ENCODE data around the gene SLC12A2.

SLC12A2 gene

DNA sequence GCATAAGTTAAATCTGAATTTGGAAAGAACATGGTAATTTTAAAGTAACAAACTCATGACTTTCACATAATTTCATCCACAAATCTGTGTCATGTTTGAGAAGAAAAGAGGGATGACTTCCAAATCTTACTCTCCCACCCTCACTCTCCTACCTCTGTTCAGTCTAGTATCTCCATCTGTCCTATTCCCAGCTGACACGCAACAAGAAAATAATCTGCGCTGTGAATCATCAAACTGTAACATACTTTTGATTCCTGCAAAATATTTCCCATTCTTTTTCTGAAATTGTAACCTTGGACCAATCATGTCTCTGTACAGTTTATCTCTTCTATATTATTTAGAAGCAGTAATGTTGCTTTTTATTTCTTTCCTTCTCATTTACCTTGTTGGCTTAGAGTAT is 91.4 kb downstream of the SLC12A2 start:
- TF ChIP-seq POLR2AphosphoS5 (IDR thresholded peaks at IDR 0.05; ENCODE audit: low read depth, low read length), result no peak
- TF ChIP-seq FOXP2 (optimal IDR thresholded peaks at IDR 0.05; ENCODE audit: borderline replicate concordance, extremely low read depth, extremely low read length, insufficient read depth), result no peak
- TF ChIP-seq TAF1 (IDR thresholded peaks at IDR 0.05; ENCODE audit: borderline replicate concordance, insufficient read depth, low read length), result no peak

DNA sequence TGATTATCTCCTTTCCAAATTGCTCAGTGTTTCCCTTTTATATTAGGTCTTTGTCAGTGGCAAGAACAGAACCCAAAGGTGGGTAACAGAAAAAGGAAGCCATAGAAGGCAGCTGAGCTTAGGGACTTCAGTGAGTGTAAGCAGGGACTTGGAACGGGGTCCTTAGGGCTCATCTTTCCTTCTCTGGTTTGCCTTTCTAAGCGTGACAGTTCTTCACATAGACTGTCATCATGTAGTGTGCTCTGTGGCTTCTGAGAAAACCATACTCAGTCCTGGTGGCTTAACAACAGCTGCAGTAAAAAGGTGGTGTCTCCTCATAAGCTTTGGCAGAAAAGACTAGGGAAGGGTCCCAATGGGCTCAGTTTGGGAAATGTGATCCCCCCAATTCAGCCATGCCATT is 108.8 kb downstream of the SLC12A2 start:
- TF ChIP-seq FOXP2 (optimal IDR thresholded peaks at IDR 0.05; ENCODE audit: borderline replicate concordance, extremely low read depth, extremely low read length, insufficient read depth) (no peak), SIN3A (IDR thresholded peaks at IDR 0.05; ENCODE audit: borderline replicate concordance, insufficient read depth, low read length) (no peak), TAF1 (IDR thresholded peaks at IDR 0.05; ENCODE audit: borderline replicate concordance, insufficient read depth, low read length) (no peak), POLR2AphosphoS5 (IDR thresholded peaks at IDR 0.05; ENCODE audit: low read depth, low read length) (no peak)
- TF ChIP-seq, protein P1, sequence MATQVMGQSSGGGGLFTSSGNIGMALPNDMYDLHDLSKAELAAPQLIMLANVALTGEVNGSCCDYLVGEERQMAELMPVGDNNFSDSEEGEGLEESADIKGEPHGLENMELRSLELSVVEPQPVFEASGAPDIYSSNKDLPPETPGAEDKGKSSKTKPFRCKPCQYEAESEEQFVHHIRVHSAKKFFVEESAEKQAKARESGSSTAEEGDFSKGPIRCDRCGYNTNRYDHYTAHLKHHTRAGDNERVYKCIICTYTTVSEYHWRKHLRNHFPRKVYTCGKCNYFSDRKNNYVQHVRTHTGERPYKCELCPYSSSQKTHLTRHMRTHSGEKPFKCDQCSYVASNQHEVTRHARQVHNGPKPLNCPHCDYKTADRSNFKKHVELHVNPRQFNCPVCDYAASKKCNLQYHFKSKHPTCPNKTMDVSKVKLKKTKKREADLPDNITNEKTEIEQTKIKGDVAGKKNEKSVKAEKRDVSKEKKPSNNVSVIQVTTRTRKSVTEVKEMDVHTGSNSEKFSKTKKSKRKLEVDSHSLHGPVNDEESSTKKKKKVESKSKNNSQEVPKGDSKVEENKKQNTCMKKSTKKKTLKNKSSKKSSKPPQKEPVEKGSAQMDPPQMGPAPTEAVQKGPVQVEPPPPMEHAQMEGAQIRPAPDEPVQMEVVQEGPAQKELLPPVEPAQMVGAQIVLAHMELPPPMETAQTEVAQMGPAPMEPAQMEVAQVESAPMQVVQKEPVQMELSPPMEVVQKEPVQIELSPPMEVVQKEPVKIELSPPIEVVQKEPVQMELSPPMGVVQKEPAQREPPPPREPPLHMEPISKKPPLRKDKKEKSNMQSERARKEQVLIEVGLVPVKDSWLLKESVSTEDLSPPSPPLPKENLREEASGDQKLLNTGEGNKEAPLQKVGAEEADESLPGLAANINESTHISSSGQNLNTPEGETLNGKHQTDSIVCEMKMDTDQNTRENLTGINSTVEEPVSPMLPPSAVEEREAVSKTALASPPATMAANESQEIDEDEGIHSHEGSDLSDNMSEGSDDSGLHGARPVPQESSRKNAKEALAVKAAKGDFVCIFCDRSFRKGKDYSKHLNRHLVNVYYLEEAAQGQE (IDR thresholded peaks at IDR 0.05; ENCODE audit: insufficient read depth in 1 of 2, low read depth in 2 of 2, low read length in 2 of 2), result no peak

DNA sequence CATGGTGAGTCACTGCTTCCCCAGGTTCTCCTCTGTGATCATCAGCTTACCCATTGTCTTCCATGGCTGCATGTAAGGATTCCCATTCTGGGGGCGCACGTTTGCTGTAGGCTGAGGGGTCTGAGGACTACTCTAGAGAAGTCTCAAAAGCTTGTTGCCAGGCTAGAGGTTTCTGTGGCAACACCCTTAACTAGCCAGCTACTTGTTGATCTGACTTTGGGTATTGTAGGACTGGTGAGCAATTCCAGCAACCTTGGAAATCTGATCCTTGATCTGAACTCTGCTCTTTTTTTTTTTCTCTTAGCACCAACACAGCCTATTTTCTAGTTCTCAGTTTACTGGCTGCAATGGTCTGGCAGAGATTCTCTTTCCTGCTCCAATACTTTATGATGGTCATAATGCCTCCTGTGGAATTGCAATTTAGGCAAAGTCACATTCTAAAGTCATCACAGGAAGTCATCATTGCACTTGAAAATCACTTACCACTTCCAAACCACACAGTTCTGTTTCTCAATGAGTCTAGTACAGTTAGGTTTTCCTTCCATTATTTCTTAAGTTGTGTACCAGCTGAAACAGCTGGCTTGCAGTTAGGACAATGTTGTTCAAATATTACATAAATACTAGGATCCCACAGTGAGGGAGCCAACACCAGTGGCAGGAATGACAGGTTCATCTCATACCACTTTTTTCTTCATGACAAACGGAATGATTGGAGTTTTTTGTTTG is 110.3 kb downstream of the SLC12A2 start:
- TF ChIP-seq, protein P1 (IDR thresholded peaks at IDR 0.05; ENCODE audit: insufficient read depth in 1 of 2, low read depth in 2 of 2, low read length in 2 of 2), result no peak
- TF ChIP-seq FOXP2 (optimal IDR thresholded peaks at IDR 0.05; ENCODE audit: borderline replicate concordance, extremely low read depth, extremely low read length, insufficient read depth), result no peak
- TF ChIP-seq POLR2AphosphoS5 (IDR thresholded peaks at IDR 0.05; ENCODE audit: low read depth, low read length), result no peak
- no peak for TF ChIP-seq TAF1 (IDR thresholded peaks at IDR 0.05; ENCODE audit: borderline replicate concordance, insufficient read depth, low read length)
- no peak for TF ChIP-seq SIN3A (IDR thresholded peaks at IDR 0.05; ENCODE audit: borderline replicate concordance, insufficient read depth, low read length)

DNA sequence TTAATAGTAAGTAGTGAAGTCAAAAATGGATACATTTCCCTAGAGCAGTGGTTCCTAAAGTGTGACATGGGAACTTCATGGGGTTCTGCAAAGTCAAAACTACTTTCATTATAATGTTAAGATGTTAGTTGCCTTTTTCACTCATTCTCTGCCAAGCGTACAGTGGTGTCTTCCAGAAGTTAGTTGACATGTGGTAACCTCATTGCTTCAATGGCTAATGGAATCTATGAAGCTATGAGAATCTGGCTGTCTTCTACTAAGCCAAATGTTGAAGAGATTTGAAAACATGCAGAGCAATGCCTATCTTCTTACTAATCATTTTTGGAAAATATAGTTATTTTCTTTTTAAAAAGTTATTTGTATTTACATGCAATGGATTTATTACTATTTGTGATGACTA is 111.8 kb downstream of the SLC12A2 start:
- TF ChIP-seq POLR2AphosphoS5 (IDR thresholded peaks at IDR 0.05; ENCODE audit: low read depth, low read length), result no peak
- no peak for TF ChIP-seq TAF1 (IDR thresholded peaks at IDR 0.05; ENCODE audit: borderline replicate concordance, insufficient read depth, low read length)
- TF ChIP-seq, protein P1 (IDR thresholded peaks at IDR 0.05; ENCODE audit: insufficient read depth in 1 of 2, low read depth in 2 of 2, low read length in 2 of 2), result no peak
- TF ChIP-seq SIN3A (IDR thresholded peaks at IDR 0.05; ENCODE audit: borderline replicate concordance, insufficient read depth, low read length), result no peak
- TF ChIP-seq FOXP2 (optimal IDR thresholded peaks at IDR 0.05; ENCODE audit: borderline replicate concordance, extremely low read depth, extremely low read length, insufficient read depth), result no peak

DNA sequence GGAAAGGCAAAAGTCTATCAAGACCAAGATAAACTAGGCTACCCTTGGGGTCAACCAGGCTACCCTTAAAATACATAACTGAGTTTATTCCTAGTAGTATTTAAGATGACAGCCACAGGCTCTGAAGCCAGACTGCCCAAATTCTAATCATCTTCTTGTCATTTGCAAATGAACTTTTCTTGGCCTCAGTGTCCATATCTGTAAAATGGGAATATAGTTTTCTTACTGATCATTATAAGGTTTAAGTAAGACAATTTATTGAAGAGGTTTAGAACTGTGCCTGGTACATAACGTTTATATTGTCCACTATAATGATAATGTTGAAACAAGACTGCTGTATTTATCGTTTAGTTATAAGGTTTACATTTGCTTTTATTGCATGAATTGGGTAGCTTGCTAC is 112.5 kb downstream of the SLC12A2 start:
- no peak for TF ChIP-seq TAF1 (IDR thresholded peaks at IDR 0.05; ENCODE audit: borderline replicate concordance, insufficient read depth, low read length)
- no peak for TF ChIP-seq FOXP2 (optimal IDR thresholded peaks at IDR 0.05; ENCODE audit: borderline replicate concordance, extremely low read depth, extremely low read length, insufficient read depth)
- TF ChIP-seq SIN3A (IDR thresholded peaks at IDR 0.05; ENCODE audit: borderline replicate concordance, insufficient read depth, low read length), result no peak
- TF ChIP-seq, protein P1 (IDR thresholded peaks at IDR 0.05; ENCODE audit: insufficient read depth in 1 of 2, low read depth in 2 of 2, low read length in 2 of 2), result no peak
- TF ChIP-seq POLR2AphosphoS5 (IDR thresholded peaks at IDR 0.05; ENCODE audit: low read depth, low read length), result no peak

Data from PFSK-1 (cell line).